Measurements from ENCODE around the gene LOXL1. TPM values are rescaled to one million over a fixed set of nuclear protein-coding genes. Genes with fewer than 3 reads are reported as not detected.

Gene LOXL1
- total and polyA plus RNA-seq, 10 of the 15 experiments (the other 5 are each of a cell fraction or from before 2014, with no cell fraction given): 0.07 to 0.15 TPM; not detected in 8

- no peak overlapping the region for H3K27ac ChIP-seq (ENCODE audit: control insufficient read depth, insufficient read depth)
- H3K4me2 ChIP-seq (ENCODE audit: control insufficient read depth, insufficient read depth): no peak overlapping the region
- H3K4me3 ChIP-seq: no peak overlapping the region
- H2AFZ ChIP-seq (ENCODE audit: control insufficient read depth, low read depth, low read length): no peak overlapping the region
- H3K9me3 ChIP-seq (replicated peaks; ENCODE audit: control insufficient read depth, insufficient read depth, low read length): no peaks in the 10 kb centered on the region; the same call in 2 of the 3 replicates
- ATAC-seq (no peak), DNase-seq (ENCODE audit: low read depth, low spot score) (no peak), FAIRE-seq (no peak)
- in situ Hi-C loops (cut with MboI) (no loop called here), intact Hi-C loops (cut with micrococcal nuclease; ENCODE audit: unreplicated experiment) (no loop called here)
- no peaks in the 10 kb centered on the region; a peak in 1 of 4 replicates for H3K27me3 ChIP-seq (replicated peaks in 1 of 2; ENCODE audit: control insufficient read depth in 2 of 2, insufficient read depth in 2 of 2, low read length in 1 of 2)
- no peak overlapping the region for H3K9ac ChIP-seq (ENCODE audit: control insufficient read depth, insufficient read depth, low read length)
- ChIA-PET POLR2A (no interaction called here), RAD21 (ENCODE audit: unreplicated experiment) (no interaction called here), SMC1A (ENCODE audit: uncharacterized antibody, unreplicated experiment) (interaction anchor here (1.1 kb wide), 1 partner anchor 15 kb away, joined by 4 read pairs; the partner anchor contains the start of gene TBC1D21), CTCF (interaction anchor here (1.0 to 2.0 kb wide), 3 partner anchors 9 to 19 kb away, joined by 3 to 7 read pairs (median 6); no protein-coding TSS in a partner anchor)
- no peaks in the 10 kb centered on the region for H3K79me2 ChIP-seq (ENCODE audit: control insufficient read depth, insufficient read depth, low read length)
- no TSS peak for BruUV-seq (replicated peaks)
- H3K4me1 ChIP-seq (ENCODE audit: control insufficient read depth, insufficient read depth, low read length): no peaks in the 10 kb centered on the region
- no peaks in the 10 kb centered on the region for H3K36me3 ChIP-seq (ENCODE audit: control insufficient read depth in 2 of 2, insufficient read depth in 2 of 2, low read length in 1 of 2)
- 14% methylated on average over 9 of the region's 10 CpGs for WGBS (ENCODE audit: insufficient coverage, insufficient replicate concordance, low lambda C conversion rate, missing lambda C conversion rate)
- TF ChIP-seq SUZ12 (IDR thresholded peaks at IDR 0.05; ENCODE audit: unreplicated experiment) (no peak), SUPT20H (IDR thresholded peaks at IDR 0.05; ENCODE audit: borderline replicate concordance, control insufficient read depth, low read depth, low read length) (no peak), ZBTB40 (IDR thresholded peaks at IDR 0.05; ENCODE audit: borderline replicate concordance) (no peak), FOXK2 (IDR thresholded peaks at IDR 0.05) (no peak), CREM (IDR thresholded peaks at IDR 0.05; ENCODE audit: low read depth) (no peak)
- TF ChIP-seq, protein P1, sequence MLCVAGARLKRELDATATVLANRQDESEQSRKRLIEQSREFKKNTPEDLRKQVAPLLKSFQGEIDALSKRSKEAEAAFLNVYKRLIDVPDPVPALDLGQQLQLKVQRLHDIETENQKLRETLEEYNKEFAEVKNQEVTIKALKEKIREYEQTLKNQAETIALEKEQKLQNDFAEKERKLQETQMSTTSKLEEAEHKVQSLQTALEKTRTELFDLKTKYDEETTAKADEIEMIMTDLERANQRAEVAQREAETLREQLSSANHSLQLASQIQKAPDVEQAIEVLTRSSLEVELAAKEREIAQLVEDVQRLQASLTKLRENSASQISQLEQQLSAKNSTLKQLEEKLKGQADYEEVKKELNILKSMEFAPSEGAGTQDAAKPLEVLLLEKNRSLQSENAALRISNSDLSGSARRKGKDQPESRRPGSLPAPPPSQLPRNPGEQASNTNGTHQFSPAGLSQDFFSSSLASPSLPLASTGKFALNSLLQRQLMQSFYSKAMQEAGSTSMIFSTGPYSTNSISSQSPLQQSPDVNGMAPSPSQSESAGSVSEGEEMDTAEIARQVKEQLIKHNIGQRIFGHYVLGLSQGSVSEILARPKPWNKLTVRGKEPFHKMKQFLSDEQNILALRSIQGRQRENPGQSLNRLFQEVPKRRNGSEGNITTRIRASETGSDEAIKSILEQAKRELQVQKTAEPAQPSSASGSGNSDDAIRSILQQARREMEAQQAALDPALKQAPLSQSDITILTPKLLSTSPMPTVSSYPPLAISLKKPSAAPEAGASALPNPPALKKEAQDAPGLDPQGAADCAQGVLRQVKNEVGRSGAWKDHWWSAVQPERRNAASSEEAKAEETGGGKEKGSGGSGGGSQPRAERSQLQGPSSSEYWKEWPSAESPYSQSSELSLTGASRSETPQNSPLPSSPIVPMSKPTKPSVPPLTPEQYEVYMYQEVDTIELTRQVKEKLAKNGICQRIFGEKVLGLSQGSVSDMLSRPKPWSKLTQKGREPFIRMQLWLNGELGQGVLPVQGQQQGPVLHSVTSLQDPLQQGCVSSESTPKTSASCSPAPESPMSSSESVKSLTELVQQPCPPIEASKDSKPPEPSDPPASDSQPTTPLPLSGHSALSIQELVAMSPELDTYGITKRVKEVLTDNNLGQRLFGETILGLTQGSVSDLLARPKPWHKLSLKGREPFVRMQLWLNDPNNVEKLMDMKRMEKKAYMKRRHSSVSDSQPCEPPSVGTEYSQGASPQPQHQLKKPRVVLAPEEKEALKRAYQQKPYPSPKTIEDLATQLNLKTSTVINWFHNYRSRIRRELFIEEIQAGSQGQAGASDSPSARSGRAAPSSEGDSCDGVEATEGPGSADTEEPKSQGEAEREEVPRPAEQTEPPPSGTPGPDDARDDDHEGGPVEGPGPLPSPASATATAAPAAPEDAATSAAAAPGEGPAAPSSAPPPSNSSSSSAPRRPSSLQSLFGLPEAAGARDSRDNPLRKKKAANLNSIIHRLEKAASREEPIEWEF (IDR thresholded peaks at IDR 0.05; ENCODE audit: insufficient replicate concordance, low read depth, low read length): no peak
- H4K20me1 ChIP-seq (ENCODE audit: control insufficient read depth, insufficient read depth): no peaks in the 10 kb centered on the region
Measured at GRCh38 chr15:73888224-73889041, 37.8 kb upstream of the LOXL1 start.
